HG03558 (cell line): ENCODE measurements around the gene ZNF860.
"Not testable (repeated sequence)": the region's sequence is repeated elsewhere in the genome, so short reads cannot be mapped to it uniquely, and the experiment has no call there.

Experiments
- ATAC-seq: cut with Tn5 transposase; IDR thresholded peaks from one replicate; pipeline ENCODE4 v1.9.1; 2021; ENCODE audit warnings: moderate number of reproducible peaks; ENCODE audit not compliant: unreplicated experiment; ENCODE audit errors: extremely low read depth

Gene ZNF860

GRCh38 chr3:31992995-31993394 lies 11.4 kb downstream of the ZNF860 start:
- not testable (repeated sequence) for ATAC-seq

- no peak for ATAC-seq
Measured at GRCh38 chr3:31993843-31994242, 12.3 kb downstream of the ZNF860 start.

GRCh38 chr3:31995026-31995425 lies 13.5 kb downstream of the ZNF860 start:
- ATAC-seq = not testable (repeated sequence)

GRCh38 chr3:31996195-31996594 lies 14.6 kb downstream of the ZNF860 start:
- ATAC-seq = no peak

GRCh38 chr3:31997500-31997899 lies 15.9 kb downstream of the ZNF860 start:
- ATAC-seq = no peak

DNA sequence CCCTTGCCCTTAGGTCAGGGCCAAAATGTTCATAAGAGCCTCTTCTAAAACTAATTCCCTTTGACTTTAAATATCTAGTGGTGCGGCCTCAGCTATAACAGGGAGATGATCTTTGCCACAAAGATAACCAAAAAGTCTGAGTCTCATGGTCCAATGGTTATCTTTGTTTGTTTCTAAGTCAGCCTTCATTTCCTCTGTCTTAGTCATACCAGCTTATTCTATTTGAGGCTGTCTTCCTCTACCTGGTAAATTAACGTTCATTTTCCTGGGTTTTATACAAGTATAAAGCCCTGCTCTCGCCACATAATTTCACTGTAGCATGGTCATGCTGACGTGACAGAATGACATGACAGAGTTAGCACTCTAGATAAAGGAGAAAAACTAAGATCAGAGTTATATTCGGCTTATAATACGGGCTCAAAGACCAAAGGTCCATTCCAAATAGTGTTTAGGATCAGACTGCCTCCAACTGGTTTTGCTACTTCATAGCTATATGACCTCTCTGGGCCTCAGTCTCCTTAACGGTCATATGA lies 18.4 kb downstream of the ZNF860 start:
- ATAC-seq = no peak

DNA sequence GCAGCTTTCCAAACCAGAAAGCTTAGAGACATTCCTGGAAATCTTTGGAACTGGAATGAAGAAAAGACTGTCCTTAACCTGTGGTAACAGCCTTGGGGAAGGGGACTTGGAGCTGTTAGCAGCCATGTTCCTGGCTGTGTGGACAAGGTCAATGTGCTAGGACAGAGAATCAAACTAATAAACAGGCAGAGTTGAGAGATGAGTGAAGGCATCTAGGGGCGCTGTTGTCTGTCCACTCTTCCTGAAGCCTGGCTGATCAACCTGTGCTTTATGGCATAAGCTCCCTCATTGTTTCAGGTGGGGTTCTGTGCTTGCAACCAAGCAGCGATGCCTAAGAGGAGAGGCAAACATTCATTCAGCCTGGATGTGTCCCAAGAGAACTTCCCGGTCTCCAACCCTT lies 19.3 kb downstream of the ZNF860 start:
- ATAC-seq = no peak

DNA sequence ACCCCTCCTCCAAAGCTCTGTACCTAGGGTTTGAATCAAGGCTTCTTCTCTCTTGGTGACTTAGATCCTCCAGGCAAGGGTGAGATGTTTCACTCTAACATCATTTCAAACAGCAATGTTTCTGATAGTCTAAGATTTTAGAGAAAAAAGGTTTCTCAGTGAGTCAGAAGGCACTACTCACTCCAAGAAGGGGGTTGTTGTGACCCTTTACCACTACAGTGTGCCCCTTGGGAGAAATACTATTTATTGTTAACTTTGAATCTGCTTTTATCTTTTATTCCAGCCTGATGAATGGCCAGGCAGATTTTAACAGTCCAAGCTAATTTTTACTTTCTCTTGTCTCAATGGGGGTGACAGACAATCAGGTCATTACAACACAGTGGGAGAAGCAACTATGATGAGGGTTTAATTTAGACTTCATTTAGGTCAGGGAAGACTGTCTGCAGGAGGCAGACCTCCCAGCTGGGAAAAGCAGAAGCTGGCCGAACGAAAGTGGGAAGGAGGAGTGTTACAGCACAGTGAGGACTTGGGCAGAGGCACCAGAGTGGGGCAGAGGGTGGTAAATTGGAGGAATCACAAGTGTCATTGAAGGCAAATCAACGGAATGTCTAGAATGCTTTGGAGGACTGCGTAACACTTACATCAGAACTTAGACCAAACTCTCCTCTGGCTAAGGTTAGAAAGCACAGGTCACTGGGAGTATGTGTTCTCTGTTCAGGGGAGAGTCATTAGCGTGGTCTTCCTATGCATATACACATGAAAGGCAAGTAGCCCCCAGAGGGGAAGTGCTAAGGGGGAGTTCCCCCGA lies 21.2 kb downstream of the ZNF860 start:
- ATAC-seq = no peak

DNA sequence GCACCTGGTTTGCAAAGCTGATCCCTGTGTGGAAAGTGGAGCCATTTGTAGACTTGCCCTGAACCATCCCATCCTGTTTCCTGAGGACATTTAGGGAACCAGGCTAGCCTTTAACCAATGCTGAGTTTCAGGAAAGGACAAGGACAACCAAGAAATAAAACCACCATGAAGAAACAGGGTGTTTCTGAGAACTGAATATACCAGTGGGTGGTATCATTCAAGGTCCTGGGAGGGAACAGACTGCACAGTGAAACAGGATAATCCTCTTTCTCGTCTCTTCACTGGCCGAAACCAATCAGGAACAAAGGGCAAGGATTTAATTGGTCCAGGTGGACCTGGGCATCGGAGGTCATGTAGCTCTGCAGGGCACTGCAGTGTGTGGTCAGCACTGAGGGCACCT lies 21.8 kb downstream of the ZNF860 start:
- ATAC-seq = no peak

GRCh38 chr3:32004113-32004765 lies 22.7 kb downstream of the ZNF860 start:
- ATAC-seq = no peak

DNA sequence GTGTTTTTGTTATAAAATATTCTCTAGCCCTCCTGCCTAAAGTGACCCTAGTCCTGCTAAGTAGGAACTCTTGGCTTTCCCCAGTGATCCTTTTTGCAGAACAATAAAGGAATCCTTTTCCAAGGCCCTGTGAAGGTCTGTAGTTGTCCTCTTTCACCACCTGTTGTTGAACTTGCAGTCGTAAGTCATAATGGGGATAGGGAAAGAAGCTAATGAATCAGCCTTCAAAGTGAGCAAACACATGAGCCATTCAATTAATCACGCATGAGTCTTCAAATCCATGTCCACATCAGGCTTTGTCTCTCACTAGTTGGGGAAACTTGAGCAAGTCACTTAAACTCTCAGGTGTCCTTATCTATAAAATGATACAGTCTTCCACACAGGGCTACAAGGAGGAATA lies 27.6 kb downstream of the ZNF860 start:
- no peak for ATAC-seq

DNA sequence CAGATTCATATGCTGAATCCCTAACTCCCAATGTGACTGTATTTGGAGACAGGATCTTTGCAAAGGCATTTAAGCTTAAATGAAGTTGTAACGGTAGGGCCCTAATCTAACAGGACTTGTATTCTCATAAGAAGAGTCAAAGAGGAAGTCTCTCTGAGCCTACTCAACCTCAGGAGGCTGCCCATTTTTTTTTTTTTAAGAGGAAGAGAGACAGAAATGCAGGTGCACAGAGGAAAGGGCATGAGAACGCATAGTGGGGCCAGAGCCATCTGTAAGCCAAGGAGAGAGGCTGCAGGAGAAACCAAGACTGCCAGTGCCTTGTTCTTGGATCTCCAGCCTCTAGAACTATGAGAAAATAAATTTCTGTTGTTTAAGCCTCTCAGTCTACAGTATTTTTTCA lies 28.4 kb downstream of the ZNF860 start:
- no peak for ATAC-seq

- ATAC-seq = not testable (repeated sequence)
Measured at GRCh38 chr3:32010699-32011098, 29.1 kb downstream of the ZNF860 start.

- ATAC-seq = not testable (repeated sequence)
Measured at GRCh38 chr3:32015638-32016037, 34.1 kb downstream of the ZNF860 start.

- ATAC-seq = no peak
Measured at GRCh38 chr3:32017286-32017685, 35.7 kb downstream of the ZNF860 start.

DNA sequence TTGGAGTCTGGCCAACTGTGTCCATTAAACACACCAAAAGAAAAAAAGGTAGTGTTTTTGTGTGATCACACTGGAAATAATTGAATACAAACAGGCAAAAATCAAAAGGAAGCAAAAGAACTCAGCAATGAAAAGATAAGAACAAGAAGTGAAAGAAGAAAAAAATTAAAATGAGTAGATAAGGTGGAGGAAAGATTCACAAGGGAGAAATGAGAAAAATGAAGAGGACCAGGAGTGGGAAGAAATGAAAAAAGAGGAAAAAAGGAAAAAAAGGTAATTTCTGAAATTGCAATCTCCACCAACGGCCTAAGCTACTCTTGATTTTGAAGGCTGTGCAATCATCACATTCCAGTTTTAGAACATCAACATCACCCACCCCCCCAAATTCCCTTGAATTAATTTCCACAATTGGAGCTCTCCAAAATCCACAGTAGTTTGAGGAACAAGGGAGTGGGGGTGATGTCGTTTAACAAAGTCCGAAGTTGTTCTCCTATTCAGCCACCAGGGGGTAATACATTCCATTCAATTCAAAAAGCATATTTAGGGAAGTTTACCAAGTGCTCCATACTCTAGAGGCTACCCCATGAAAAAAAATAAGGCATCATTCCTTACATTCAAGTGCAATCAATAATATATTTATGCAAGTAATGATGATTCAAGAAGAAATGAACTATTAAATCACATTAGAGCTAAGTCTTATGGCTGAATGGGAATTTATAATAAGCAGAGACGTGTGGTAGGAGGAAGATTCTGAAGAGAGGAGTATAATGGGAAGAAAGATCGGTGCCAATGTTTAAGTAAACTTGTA lies 37.4 kb downstream of the ZNF860 start:
- no peak for ATAC-seq

DNA sequence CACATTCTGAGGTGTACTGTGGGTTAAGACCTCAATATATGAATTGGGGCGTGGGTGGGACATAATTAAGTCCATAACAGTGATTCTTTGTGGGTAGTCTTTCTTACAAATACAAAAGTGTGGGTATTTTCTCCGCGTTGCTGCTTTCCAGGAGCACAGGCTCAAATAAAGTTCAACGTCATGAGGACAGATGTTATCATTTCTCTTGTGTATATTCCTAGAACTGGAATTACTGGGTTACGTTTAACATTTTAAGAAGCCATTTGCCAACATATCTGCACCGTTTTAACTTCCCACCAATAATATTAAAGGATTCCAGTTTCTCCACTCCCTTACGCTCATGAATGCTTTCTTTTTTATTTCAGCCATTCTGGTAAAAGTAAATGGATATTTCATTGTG lies 39.6 kb downstream of the ZNF860 start:
- ATAC-seq = no peak

- ATAC-seq = no peak
Measured at GRCh38 chr3:32021748-32022147, 40.2 kb downstream of the ZNF860 start.

DNA sequence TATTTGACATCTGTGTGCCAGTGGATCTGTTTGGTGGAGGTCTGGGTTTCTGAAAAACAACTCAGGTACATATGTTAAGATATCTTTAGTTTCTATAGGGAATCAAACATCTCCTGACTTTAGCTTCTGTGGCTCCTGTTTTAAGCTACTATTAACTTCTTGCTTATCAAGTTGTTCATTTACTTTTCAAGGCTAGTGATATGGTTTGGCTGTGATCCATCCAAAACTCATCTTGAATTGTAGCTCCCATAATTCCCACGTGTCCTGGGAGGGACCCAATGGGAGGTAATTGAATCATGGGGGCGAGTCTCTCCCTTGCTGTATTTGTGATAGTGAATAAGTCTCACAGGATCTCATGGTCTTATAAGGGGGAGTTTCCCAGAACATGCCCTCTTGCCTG lies 41.4 kb downstream of the ZNF860 start:
- no peak for ATAC-seq

- no peak for ATAC-seq
Measured at GRCh38 chr3:32026593-32026992, 45.0 kb downstream of the ZNF860 start.

DNA sequence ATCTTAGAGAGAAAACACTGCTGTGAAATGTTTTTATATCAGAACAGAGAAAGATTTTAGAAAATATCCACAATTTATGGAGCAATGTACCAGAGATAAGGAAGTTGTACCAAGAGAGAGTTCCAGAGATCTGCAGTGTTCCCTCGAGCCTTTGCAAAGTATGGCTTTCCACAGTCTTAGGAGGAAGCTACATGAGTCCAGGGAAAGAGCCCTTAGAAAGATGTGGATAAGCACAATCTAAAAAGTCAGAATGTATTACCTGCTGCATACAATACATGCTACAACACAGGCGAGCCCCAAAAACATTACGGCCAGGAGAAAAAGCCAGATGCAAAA lies 56.4 kb downstream of the ZNF860 start:
- ATAC-seq = no peak
